GM18520 (cell line): ENCODE data around the gene MYO15A.

Experiments
- ATAC-seq: cut with Tn5 transposase; IDR thresholded peaks from one replicate; pipeline ENCODE4 v1.9.1; 2021; ENCODE audit not compliant: unreplicated experiment

The MYO15A gene

GRCh38 chr17:18156171-18156975 is 47.8 kb downstream of the MYO15A start:
- ATAC-seq: no peak

DNA sequence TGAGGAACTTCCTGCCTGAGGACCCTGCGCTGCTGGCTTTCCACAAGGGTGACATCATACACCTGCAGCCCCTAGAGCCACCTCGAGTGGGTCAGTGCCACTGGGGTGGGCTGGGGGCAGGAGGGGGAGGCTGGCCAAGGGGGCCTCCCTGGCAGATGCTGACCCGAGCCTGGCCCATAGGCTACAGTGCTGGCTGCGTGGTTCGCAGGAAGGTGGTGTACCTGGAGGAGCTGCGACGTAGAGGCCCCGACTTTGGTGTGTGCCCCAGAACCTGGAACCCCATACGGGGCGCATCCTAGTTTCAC is 48.4 kb downstream of the MYO15A start:
- no peak for ATAC-seq

GRCh38 chr17:18157354-18157985 is 48.9 kb downstream of the MYO15A start:
- no peak for ATAC-seq

- no peak for ATAC-seq
Observed at GRCh38 chr17:18158022-18158600, 49.6 kb downstream of the MYO15A start.

GRCh38 chr17:18159551-18160120 is 51.1 kb downstream of the MYO15A start:
- ATAC-seq: no peak

GRCh38 chr17:18160128-18160856 is 51.7 kb downstream of the MYO15A start:
- no peak for ATAC-seq

- ATAC-seq: peak; percentile 49
Observed at GRCh38 chr17:18161207-18162145, 52.9 kb downstream of the MYO15A start.

- no peak for ATAC-seq
Observed at GRCh38 chr17:18163547-18163946, 55.0 kb downstream of the MYO15A start.

DNA sequence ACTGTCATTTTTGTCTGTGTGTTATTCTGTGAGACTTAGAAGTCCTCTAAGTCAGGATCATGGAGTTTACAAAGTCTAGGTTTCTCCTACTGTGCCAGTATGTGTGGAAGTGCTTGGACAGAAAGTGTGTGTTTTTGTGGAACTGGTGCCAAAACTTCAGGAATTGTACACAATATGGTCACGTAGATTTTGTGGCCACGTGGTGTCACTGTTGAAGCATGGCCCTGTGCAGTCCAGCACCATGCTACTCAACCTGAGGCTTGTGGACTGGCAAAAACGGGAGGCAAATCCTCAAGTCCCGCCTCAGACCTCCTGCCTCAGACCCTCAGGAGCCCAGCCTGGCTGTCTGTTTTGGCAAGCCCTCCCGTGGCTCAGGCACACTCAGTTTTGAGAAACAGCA is 58.3 kb downstream of the MYO15A start:
- no peak for ATAC-seq

DNA sequence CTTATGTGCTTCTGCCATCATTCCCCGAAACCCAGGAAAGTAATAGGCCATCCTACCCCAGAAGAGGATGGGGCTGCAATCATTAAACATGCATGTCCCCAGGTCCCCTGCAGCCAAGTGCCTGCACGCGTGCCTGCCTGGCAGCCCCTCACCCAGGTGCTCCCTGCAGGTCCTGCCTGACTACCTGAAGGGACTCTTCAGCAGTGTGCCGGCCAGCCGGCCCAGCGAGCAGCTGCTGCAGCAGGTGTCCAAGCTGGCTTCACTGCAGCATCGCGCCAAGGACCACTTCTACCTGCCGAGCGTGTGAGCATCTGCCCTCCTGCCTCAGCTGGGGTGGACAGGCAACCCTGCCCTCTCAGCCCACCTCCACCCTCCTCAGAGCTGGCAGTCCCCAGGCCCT is 58.9 kb downstream of the MYO15A start:
- no peak for ATAC-seq

DNA sequence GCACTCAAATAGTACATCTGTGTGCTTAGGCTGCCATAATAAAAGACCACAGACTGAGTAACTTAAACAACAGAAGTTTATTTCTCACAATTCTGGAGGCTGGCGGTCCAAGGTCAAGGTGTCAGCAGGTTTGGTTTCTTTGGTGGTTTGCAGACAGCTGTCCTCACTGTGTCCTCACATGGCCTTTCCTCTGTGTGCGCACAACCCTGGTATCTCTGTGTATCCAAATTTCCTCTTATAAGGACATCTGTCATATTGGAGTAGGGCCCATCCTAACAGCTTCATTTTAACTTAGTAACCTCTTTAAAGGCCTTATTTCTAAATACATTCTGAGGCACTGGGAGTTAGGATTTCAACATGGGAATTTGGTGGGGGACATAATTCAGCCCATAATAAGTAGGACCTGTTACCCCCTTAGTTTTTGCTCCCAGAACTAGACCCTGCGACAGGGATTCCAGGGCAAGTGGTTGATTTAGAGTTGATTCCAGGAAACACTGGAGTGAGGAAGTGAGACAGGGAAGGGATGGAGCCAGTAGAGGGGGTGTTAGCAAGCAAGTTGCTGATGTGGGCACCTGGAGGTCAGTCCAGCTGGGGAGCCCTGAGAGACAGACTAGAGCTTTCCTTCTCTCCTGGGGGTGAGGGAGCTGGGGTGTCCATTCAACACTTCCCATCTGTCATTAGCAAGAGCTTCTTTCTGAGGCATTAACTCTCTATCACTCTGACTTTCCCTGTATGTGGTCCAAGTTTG is 64.1 kb downstream of the MYO15A start:
- no peak for ATAC-seq

- no peak for ATAC-seq
Observed at GRCh38 chr17:18173740-18174139, 65.2 kb downstream of the MYO15A start.

- no peak for ATAC-seq
Observed at GRCh38 chr17:18176176-18176575, 67.6 kb downstream of the MYO15A start.

DNA sequence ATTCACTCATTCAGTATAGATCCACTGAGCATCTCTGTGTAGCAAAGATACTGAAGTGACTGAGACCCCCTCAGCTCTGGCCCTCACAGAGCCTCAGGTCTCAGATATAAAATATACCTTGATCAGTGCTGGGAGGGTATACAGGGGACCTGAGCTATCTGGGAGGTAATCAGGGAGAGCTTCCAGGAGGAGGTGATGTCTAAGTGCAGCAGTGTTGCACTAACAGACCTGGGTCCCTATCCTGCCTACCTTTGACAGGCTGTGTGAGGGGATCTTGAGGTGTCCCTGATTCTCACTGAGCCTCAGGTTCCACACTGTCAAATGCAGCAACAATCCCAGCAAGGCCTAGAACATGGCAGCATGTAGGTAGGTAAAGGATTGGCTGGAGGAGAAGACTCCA is 68.6 kb downstream of the MYO15A start:
- no peak for ATAC-seq

GRCh38 chr17:18177722-18178121 is 69.2 kb downstream of the MYO15A start:
- ATAC-seq: no peak

- ATAC-seq: no peak
Observed at GRCh38 chr17:18179196-18179595, 70.6 kb downstream of the MYO15A start.

DNA sequence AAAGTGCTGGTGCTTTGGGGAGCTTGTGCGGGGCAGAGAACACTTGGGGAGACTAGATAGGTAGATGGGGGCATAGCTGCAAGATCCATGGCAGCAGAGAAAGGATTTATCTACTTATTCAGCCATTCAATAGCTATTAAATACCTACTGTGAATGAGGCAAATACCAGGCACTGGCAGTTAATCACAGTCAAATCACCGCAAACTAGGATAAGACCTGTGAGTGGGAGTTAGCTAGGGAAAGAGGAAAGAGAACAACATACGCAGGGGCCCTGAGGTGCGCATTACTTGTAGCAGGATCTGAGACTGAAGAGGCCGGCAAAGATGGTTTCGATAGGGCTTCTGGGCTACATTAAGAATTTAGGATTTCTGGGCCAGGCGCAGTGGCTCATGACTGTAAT is 71.2 kb downstream of the MYO15A start:
- no peak for ATAC-seq

- no peak for ATAC-seq
Observed at GRCh38 chr17:18181358-18181757, 72.8 kb downstream of the MYO15A start.

DNA sequence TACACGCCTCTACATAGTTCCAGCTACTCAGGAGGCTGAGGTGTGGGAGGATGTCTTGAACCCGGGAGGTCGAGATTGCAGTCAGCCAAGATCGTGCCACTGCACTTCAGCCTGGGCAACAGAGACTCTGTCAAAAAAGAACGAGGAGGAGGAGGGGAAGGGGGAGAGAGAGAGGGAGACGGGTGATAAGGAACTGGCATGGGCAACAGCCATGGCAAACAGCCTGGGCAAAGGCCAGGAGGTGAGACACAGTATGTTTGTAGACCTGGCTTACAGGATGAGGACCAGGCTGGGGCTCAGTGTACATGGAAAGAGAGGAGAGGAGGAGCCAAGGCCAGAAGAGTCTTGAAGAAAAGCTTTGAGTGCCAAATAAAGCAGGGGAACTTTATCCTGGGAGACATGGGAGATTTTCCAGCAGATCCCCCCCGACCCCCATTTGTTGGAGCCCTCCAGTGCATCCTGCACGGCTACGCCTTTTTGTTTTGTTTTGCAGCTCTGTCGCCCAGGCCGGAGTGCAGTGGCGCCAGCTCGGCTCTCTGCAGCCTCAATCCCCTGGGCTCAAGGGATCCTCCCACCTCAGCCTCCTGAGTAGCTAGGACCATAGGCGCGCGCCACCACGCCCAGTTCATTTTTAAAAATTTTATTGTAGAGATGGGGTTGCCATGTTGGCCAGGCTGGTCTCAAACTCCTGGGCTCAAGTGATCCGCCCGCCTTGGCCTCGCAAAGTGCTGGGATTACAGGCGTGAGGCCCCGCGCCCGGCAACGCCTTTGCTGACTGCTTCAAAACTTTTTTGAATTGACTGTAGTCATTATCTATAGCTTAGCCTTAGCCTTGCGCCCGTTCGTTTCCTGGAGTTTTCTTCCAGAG is 73.8 kb downstream of the MYO15A start:
- no peak for ATAC-seq
